Mesenteric fat pad (tissue), 1 donor: ENCODE measurements around the gene PDXDC1. TPM values are rescaled to one million over a fixed set of nuclear protein-coding genes. Genes with fewer than 3 reads are reported as not detected.
A peak's percentile ranks its signal among the peaks of the same experiment; 100 is the strongest.
"Not testable (repeated sequence)": the region's sequence is repeated elsewhere in the genome, so short reads cannot be mapped to it uniquely, and the experiment has no call there.

ENCODE experiments used
- DNase-seq: peaks from one replicate; pipeline ENCODE4 v3.0.0-alpha.2; 2020; ENCODE audit warnings: low spot score
- total RNA-seq: library from RNA; stranded (reverse); fragmentation: NEBNext Ultra II Directional; extraction: Animal tissue kit (Norgen Biotek cat#: 25700); gene quantifications from one replicate; pipeline ENCODE4 v1.2.1, GENCODE V29; 2021
- donor health status: DM: yes; HTN: yes; CAD: no.

The PDXDC1 gene
- total RNA-seq, 1 donor from 2014 or later: 89.8 TPM

GRCh38 chr16:15062085-15062810 is 87.4 kb downstream of the PDXDC1 start:
- DNase-seq: not testable (repeated sequence)

- not testable (repeated sequence) for DNase-seq
Observed at GRCh38 chr16:15065961-15066360, 91.1 kb downstream of the PDXDC1 start.

GRCh38 chr16:15066690-15067089 is 91.9 kb downstream of the PDXDC1 start:
- not testable (repeated sequence) for DNase-seq

- DNase-seq: not testable (repeated sequence)
Observed at GRCh38 chr16:15071013-15071412, 96.2 kb downstream of the PDXDC1 start.

GRCh38 chr16:15071916-15072769 is 97.3 kb downstream of the PDXDC1 start:
- not testable (repeated sequence) for DNase-seq

GRCh38 chr16:15073101-15073500 is 98.3 kb downstream of the PDXDC1 start:
- DNase-seq: no peak

- DNase-seq: not testable (repeated sequence)
Observed at GRCh38 chr16:15076161-15076560, 101.3 kb downstream of the PDXDC1 start.

GRCh38 chr16:15080883-15081282 is 106.1 kb downstream of the PDXDC1 start:
- not testable (repeated sequence) for DNase-seq

GRCh38 chr16:15082788-15083187 is 108.0 kb downstream of the PDXDC1 start:
- not testable (repeated sequence) for DNase-seq

GRCh38 chr16:15090663-15091269 is 115.9 kb downstream of the PDXDC1 start:
- not testable (repeated sequence) for DNase-seq

GRCh38 chr16:15093571-15093954 is 118.7 kb downstream of the PDXDC1 start:
- not testable (repeated sequence) for DNase-seq

GRCh38 chr16:15093955-15094827 is 119.4 kb downstream of the PDXDC1 start, which contains the start of gene RRN3:
TSS of gene RRN3 (minus strand) at chr16:15094272. CDS start at chr16:15094233, 39 bp downstream.
- peak; percentile 97 for DNase-seq

- not testable (repeated sequence) for DNase-seq
Observed at GRCh38 chr16:15096583-15096972, 121.8 kb downstream of the PDXDC1 start.

- DNase-seq: not testable (repeated sequence)
Observed at GRCh38 chr16:15099366-15099909, 124.6 kb downstream of the PDXDC1 start.

- DNase-seq: not testable (repeated sequence)
Observed at GRCh38 chr16:15100372-15100987, 125.7 kb downstream of the PDXDC1 start.

GRCh38 chr16:15127641-15128425 is 153.0 kb downstream of the PDXDC1 start:
- DNase-seq: peak; percentile 41

- DNase-seq: peak; percentile 76
Observed at GRCh38 chr16:15130256-15130932, 155.6 kb downstream of the PDXDC1 start.

- peak; percentile 39 for DNase-seq
Observed at GRCh38 chr16:15130943-15131700, 156.3 kb downstream of the PDXDC1 start.
